IMR-90 (cell line): ENCODE measurements around the gene EFHC1. TPM values are rescaled to one million over a fixed set of nuclear protein-coding genes. Genes with fewer than 3 reads are reported as not detected.

ENCODE experiments used
- ATAC-seq: fragments of 200-7000 bp; cut with Tn5 transposase; 2 replicates; pipeline ENCODE4 v1.9.1; 2020; ENCODE audit warnings: low read depth, mild to moderate bottlenecking, moderate library complexity
- BruUV-seq: library from RNA; stranded (reverse); fragments of 400-500 nt; replicated peaks from 2 replicates; lab custom pipeline; 2021; lab: Mats Ljungman, UMichigan
- CTCF ChIA-PET: fragments of 300-600 bp; formaldehyde crosslinking; extraction: SDS; loops from one replicate; lab custom pipeline; 2021; ENCODE audit warnings: antibody characterized with exemption; lab: Yijun Ruan, JAX
- POLR2A ChIA-PET: fragments of 300-600 bp; sonication (Branson Sonifier 250); formaldehyde crosslinking; loops from one replicate; lab custom pipeline; 2022; ENCODE audit warnings: antibody characterized with exemption; ENCODE audit not compliant: unreplicated experiment; lab: Charles Lee
- DNase-seq: peaks from one replicate; pipeline ENCODE4 v3.0.0; 2013
- H2AFZ ChIP-seq: replicated peaks from 2 replicates; pipeline ENCODE3; 2013; ENCODE audit warnings: low read length, mild to moderate bottlenecking; ENCODE audit not compliant: poor library complexity
- H2AK5ac ChIP-seq: 2 replicates; pipeline ENCODE4 v1.6.1; 2013; ENCODE audit warnings: low read depth, low read length, inconsistent platforms
- H2AK9ac ChIP-seq: replicated peaks from 2 replicates; pipeline ENCODE3; 2013; ENCODE audit warnings: mild to moderate bottlenecking, low read depth, low read length, moderate library complexity; ENCODE audit not compliant: poor library complexity
- H2BK120ac ChIP-seq: 2 replicates; pipeline ENCODE4 v1.6.1; 2013; ENCODE audit warnings: low read depth, low read length, inconsistent platforms
- H2BK15ac ChIP-seq: 3 replicates; pipeline ENCODE4 v1.6.1; 2013; ENCODE audit warnings: low read depth, low read length, inconsistent platforms
- H2BK20ac ChIP-seq: 2 replicates; pipeline ENCODE4 v1.6.1; 2013; ENCODE audit warnings: low read depth, mild to moderate bottlenecking, inconsistent platforms, low read length, moderate library complexity
- H2BK5ac ChIP-seq: 2 replicates; pipeline ENCODE4 v1.6.1; 2013; ENCODE audit warnings: mild to moderate bottlenecking, low read depth, low read length, inconsistent platforms; ENCODE audit not compliant: poor library complexity, severe bottlenecking
- H3K14ac ChIP-seq: replicated peaks from 2 replicates; pipeline ENCODE4 v1.6.1; 2013; ENCODE audit warnings: low read depth, low read length, inconsistent platforms
- H3K18ac ChIP-seq: 2 replicates; pipeline ENCODE4 v1.6.1; 2013; ENCODE audit warnings: low read depth, low read length, control low read depth
- H3K23ac ChIP-seq: 2 replicates; pipeline ENCODE4 v1.6.1; 2013; ENCODE audit warnings: low read depth, low read length, inconsistent platforms
- H3K27ac ChIP-seq: 2 replicates; pipeline ENCODE4 v1.5.1; 2013; ENCODE audit warnings: mild to moderate bottlenecking, control low read depth, low read length; ENCODE audit not compliant: insufficient read depth
- H3K27me3 ChIP-seq: 2 replicates; pipeline ENCODE4 v1.6.1; 2013; ENCODE audit warnings: low read length; ENCODE audit not compliant: control insufficient read depth, insufficient read depth
- H3K36me3 ChIP-seq: 2 replicates; pipeline ENCODE4 v1.6.1; 2013; ENCODE audit warnings: low read length, mixed read lengths; ENCODE audit not compliant: control insufficient read depth, insufficient read depth
- H3K4ac ChIP-seq: 2 replicates; pipeline ENCODE4 v1.6.1; 2013; ENCODE audit warnings: low read depth, low read length, inconsistent platforms
- H3K4me1 ChIP-seq: 2 replicates; pipeline ENCODE4 v1.6.1; 2013; ENCODE audit warnings: low read length, mixed read lengths; ENCODE audit not compliant: control insufficient read depth, insufficient read depth
- H3K4me2 ChIP-seq: 2 replicates; pipeline ENCODE4 v1.6.1; 2013; ENCODE audit warnings: low read depth, mild to moderate bottlenecking, control low read depth, low read length, moderate library complexity
- H3K4me3 ChIP-seq: 2 replicates; pipeline ENCODE4 v1.5.1; 2013; ENCODE audit warnings: low read depth, mild to moderate bottlenecking, control low read depth, low read length, moderate library complexity; ENCODE audit not compliant: insufficient read depth
- H3K56ac ChIP-seq: 2 replicates; pipeline ENCODE4 v1.6.1; 2013; ENCODE audit warnings: low read length, inconsistent platforms; ENCODE audit not compliant: insufficient read depth; ENCODE audit errors: extremely low read depth
- H3K79me1 ChIP-seq, 2 experiments: 2 replicates each; pipeline ENCODE4 v1.6.1; 2013; ENCODE audit warnings: low read length in 2 of 2, inconsistent platforms in 1 of 2, low read depth in 1 of 2
- H3K9ac ChIP-seq: 2 replicates; pipeline ENCODE4 v1.6.1; 2013; ENCODE audit warnings: low read depth, low read length, control low read depth
- H3K9me1 ChIP-seq: 2 replicates; pipeline ENCODE4 v1.6.1; 2013; ENCODE audit warnings: low read length, inconsistent platforms; ENCODE audit not compliant: insufficient read depth
- H3K9me3 ChIP-seq: 2 replicates; pipeline ENCODE4 v1.6.1; 2013; ENCODE audit warnings: low read length; ENCODE audit not compliant: control insufficient read depth, insufficient read depth
- H4K20me1 ChIP-seq: 2 replicates; pipeline ENCODE4 v1.6.1; 2013; ENCODE audit warnings: low read length, inconsistent platforms; ENCODE audit not compliant: insufficient read depth
- H4K5ac ChIP-seq: 2 replicates; pipeline ENCODE4 v1.6.1; 2013; ENCODE audit warnings: mild to moderate bottlenecking, low read depth, low read length, control low read depth
- H4K8ac ChIP-seq, 2 experiments: 2 replicates each; pipeline ENCODE4 v1.6.1; 2013; ENCODE audit warnings: low read depth in 2 of 2, low read length in 2 of 2, control low read depth in 1 of 2, inconsistent platforms in 1 of 2
- H4K91ac ChIP-seq: 2 replicates; pipeline ENCODE4 v1.6.1; 2013; ENCODE audit warnings: low read depth, low read length, inconsistent platforms; ENCODE audit not compliant: insufficient read depth
- BHLHE40 ChIP-seq: fragments of 150-350 bp; IDR thresholded peaks from 2 replicates; pipeline ENCODE4 v1.6.1; 2016; ENCODE audit warnings: mild to moderate bottlenecking, low read depth, low read length
- CEBPB ChIP-seq: IDR thresholded peaks from 2 replicates; pipeline ENCODE4 v1.6.1; 2012; ENCODE audit warnings: low read depth, low read length, improper control_type of control experiment
- CHD1 ChIP-seq: IDR thresholded peaks from 2 replicates; pipeline ENCODE4 v1.6.1; 2012; ENCODE audit warnings: low read depth, low read length, improper control_type of control experiment
- ELK1 ChIP-seq: fragments of 150-350 bp; IDR thresholded peaks from 2 replicates; pipeline ENCODE4 v1.6.1; 2016; ENCODE audit warnings: low read depth, mild to moderate bottlenecking, low read length, moderate library complexity, borderline replicate concordance
- FOS ChIP-seq: fragments of 150-350 bp; IDR thresholded peaks from 2 replicates; pipeline ENCODE4 v1.6.1; 2016; ENCODE audit warnings: low read depth, low read length
- MAFK ChIP-seq: IDR thresholded peaks from 2 replicates; pipeline ENCODE4 v1.6.1; 2012; ENCODE audit warnings: low read depth, low read length, improper control_type of control experiment
- MAZ ChIP-seq: IDR thresholded peaks from 2 replicates; pipeline ENCODE4 v1.6.1; 2012; ENCODE audit warnings: low read depth, mild to moderate bottlenecking, low read length, improper control_type of control experiment, moderate library complexity, borderline replicate concordance
- MXI1 ChIP-seq: IDR thresholded peaks from 2 replicates; pipeline ENCODE4 v1.6.1; 2012; ENCODE audit warnings: low read depth, mild to moderate bottlenecking, low read length, moderate library complexity, borderline replicate concordance
- NFE2L2 ChIP-seq: fragments of 150-350 bp; IDR thresholded peaks from 2 replicates; pipeline ENCODE4 v1.6.1; 2016; ENCODE audit warnings: low read depth, mild to moderate bottlenecking, low read length
- POLR2A ChIP-seq: IDR thresholded peaks from 2 replicates; pipeline ENCODE4 v1.6.1; 2012; ENCODE audit warnings: mild to moderate bottlenecking, low read depth, low read length
- RAD21 ChIP-seq: IDR thresholded peaks from 2 replicates; pipeline ENCODE4 v1.6.1; 2012; ENCODE audit warnings: low read length, improper control_type of control experiment
- RCOR1 ChIP-seq: IDR thresholded peaks from 2 replicates; pipeline ENCODE4 v1.6.1; 2012; ENCODE audit warnings: mild to moderate bottlenecking, low read length, improper control_type of control experiment; ENCODE audit not compliant: insufficient replicate concordance
- RFX5 ChIP-seq: IDR thresholded peaks from 2 replicates; pipeline ENCODE4 v1.8.0; 2012; ENCODE audit warnings: low read depth, mild to moderate bottlenecking, low read length, moderate library complexity
- SMC3 ChIP-seq: fragments of 150-350 bp; IDR thresholded peaks from 2 replicates; pipeline ENCODE4 v1.6.1; 2016; ENCODE audit warnings: low read depth, mild to moderate bottlenecking, antibody characterized with exemption, low read length, moderate library complexity
- WGBS, 2 experiments: methylation state at CpG; one replicate each; pipeline versions ENCODE4 v1.1.5 to v1.1.7; 2013; ENCODE audit warnings: missing lambda C conversion rate in 2 of 2; ENCODE audit not compliant: insufficient read length in 1 of 2; ENCODE audit errors: extremely low coverage in 2 of 2; 5-methylcytosine and 5-hydroxymethylcytosine counted together
- dilution Hi-C: fragments of 300-500 bp; cut with HindIII; formaldehyde crosslinking; loops from one replicate; pipeline ENCODE4 v1.14.3; 2018; ENCODE audit warnings: low sequenced_read_pairs; ENCODE audit not compliant: unreplicated experiment
- in situ Hi-C: fragments of 300-500 bp; cut with MboI; formaldehyde crosslinking; loops from 3 replicates; pipeline ENCODE4 v1.14.3; 2019; ENCODE audit warnings: low sequenced_read_pairs, inconsistent platforms, mixed read lengths
- intact Hi-C: fragments of 100-400 bp; cut with micrococcal nuclease; formaldehyde crosslinking; loops from 2 replicates; pipeline ENCODE4 v1.10.0; 2022
- polyA plus RNA-seq, 3 experiments: library from polyadenylated mRNA; depleted of rRNA; stranded (reverse); fragments of >200 nt; gene quantifications; 2 replicates each; pipeline ENCODE4 v1.2.3, GENCODE V29; 2012; ENCODE audit warnings: low replicate concordance in 1 of 3
- total RNA-seq: library from RNA; depleted of rRNA; stranded (reverse); fragments of >200 nt; gene quantifications from 2 replicates; pipeline ENCODE4 v1.2.3, GENCODE V29; 2012
- TF ChIP-seq, protein P1 (sequence below): fragments of 150-350 bp; IDR thresholded peaks from 2 replicates; pipeline ENCODE4 v1.6.1; 2017; ENCODE audit warnings: mild to moderate bottlenecking, antibody characterized with exemption, low read length, low read depth
- TF ChIP-seq, protein P2 (sequence below): conservative IDR thresholded peaks from 2 replicates; pipeline ENCODE4 v1.5.1; 2012; ENCODE audit warnings: mild to moderate bottlenecking, low read depth, low read length, improper control_type of control experiment

EFHC1 gene
- total and polyA plus RNA-seq, 2 of the 4 experiments (the other 2 are of a cell fraction), result 14.0 to 23.0 TPM

- H3K56ac ChIP-seq, result no peak overlapping the region
- H2AK9ac ChIP-seq, result no peak overlapping the region
- H2BK15ac ChIP-seq, result 0 out of 3 replicates have a peak overlapping the region, but pooled peaks have one; percentile 18
- peaks cover 39% of the 10 kb centered on the region for H4K20me1 ChIP-seq
- H2AK5ac ChIP-seq, result peak overlapping the region; percentile 2; the same call in 1 of the 2 replicates
- H3K9ac ChIP-seq, result no peak overlapping the region
- H4K8ac ChIP-seq, result peak overlapping the region; percentile 8 to 79; a peak in 2 of 4 replicates
- no peak overlapping the region for H3K4me3 ChIP-seq
- no peak overlapping the region for H3K27ac ChIP-seq
- H3K27me3 ChIP-seq, result no peaks in the 10 kb centered on the region
- H3K4me1 ChIP-seq, result peaks cover 70% of the 10 kb centered on the region
- intact Hi-C loops, result no loop called here
- peak overlapping the region; percentile 8; the same call in 1 of the 2 replicates for H4K5ac ChIP-seq
- H3K4me2 ChIP-seq, result no peak overlapping the region
- BruUV-seq, result no TSS peak
- peak overlapping the region; percentile 96 for H2BK5ac ChIP-seq
- ATAC-seq, result no peak
- H3K18ac ChIP-seq, result no peak overlapping the region
- in situ Hi-C loops, result no loop called here
- H4K91ac ChIP-seq, result peak overlapping the region; percentile 71
- peak overlapping the region; percentile 31 for H3K23ac ChIP-seq
- H3K9me3 ChIP-seq, result no peaks in the 10 kb centered on the region
- ChIA-PET CTCF (interaction anchor here (0.6 kb wide), 1 partner anchor 69 kb away, joined by 4 read pairs; no protein-coding TSS in a partner anchor), POLR2A (no interaction called here)
- peak overlapping the region; percentile 86 for H3K4ac ChIP-seq
- H3K36me3 ChIP-seq, result peaks cover 6% of the 10 kb centered on the region; the same call in 1 of the 2 replicates
- TF ChIP-seq CHD1 (no peak), CEBPB (no peak), MXI1 (no peak), SMC3 (no peak), FOS (no peak), MAFK (no peak), MAZ (no peak), POLR2A (no peak), ELK1 (no peak), BHLHE40 (no peak), RAD21 (no peak), RFX5 (no peak), NFE2L2 (no peak), RCOR1 (no peak)
- TF ChIP-seq, protein P1, sequence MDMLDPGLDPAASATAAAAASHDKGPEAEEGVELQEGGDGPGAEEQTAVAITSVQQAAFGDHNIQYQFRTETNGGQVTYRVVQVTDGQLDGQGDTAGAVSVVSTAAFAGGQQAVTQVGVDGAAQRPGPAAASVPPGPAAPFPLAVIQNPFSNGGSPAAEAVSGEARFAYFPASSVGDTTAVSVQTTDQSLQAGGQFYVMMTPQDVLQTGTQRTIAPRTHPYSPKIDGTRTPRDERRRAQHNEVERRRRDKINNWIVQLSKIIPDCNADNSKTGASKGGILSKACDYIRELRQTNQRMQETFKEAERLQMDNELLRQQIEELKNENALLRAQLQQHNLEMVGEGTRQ, result no peak
- TF ChIP-seq, protein P2, sequence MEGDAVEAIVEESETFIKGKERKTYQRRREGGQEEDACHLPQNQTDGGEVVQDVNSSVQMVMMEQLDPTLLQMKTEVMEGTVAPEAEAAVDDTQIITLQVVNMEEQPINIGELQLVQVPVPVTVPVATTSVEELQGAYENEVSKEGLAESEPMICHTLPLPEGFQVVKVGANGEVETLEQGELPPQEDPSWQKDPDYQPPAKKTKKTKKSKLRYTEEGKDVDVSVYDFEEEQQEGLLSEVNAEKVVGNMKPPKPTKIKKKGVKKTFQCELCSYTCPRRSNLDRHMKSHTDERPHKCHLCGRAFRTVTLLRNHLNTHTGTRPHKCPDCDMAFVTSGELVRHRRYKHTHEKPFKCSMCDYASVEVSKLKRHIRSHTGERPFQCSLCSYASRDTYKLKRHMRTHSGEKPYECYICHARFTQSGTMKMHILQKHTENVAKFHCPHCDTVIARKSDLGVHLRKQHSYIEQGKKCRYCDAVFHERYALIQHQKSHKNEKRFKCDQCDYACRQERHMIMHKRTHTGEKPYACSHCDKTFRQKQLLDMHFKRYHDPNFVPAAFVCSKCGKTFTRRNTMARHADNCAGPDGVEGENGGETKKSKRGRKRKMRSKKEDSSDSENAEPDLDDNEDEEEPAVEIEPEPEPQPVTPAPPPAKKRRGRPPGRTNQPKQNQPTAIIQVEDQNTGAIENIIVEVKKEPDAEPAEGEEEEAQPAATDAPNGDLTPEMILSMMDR, result no peak
- H2BK20ac ChIP-seq, result no peak overlapping the region; the same call in 1 of the 2 replicates
- dilution Hi-C loops, result no loop called here
- 0 out of 2 replicates have a peak overlapping the region, but pooled peaks have one; percentile 90 for H3K14ac ChIP-seq
- peak overlapping the region; percentile 91; the same call in 1 of the 2 replicates for H2BK120ac ChIP-seq
- peaks cover 27 to 99% of the 10 kb centered on the region in 2 experiments; a peak in 3 of 4 replicates for H3K79me1 ChIP-seq
- no peak overlapping the region for H2AFZ ChIP-seq
- H3K9me1 ChIP-seq, result peaks cover 69% of the 10 kb centered on the region
- no peak for DNase-seq
- WGBS, 2 experiments, result 100% methylated on average over 1 of the region's 4 CpGs; no CpG with 5 or more reads in 1 of the 2 experiments
Observed at GRCh38 chr6:52549428-52549827, 129.3 kb downstream of the EFHC1 start.
